GM18519 (cell line): ENCODE data around the gene HOXB2.

Experiments used
- ATAC-seq: cut with Tn5 transposase; IDR thresholded peaks from one replicate; pipeline ENCODE4 v1.9.1; 2021; ENCODE audit warnings: mild to moderate bottlenecking, moderate library complexity; ENCODE audit not compliant: unreplicated experiment, low FRiP score

Gene HOXB2

GRCh38 chr17:48555258-48556228 is 10.6 kb upstream of the HOXB2 start:
- no peak for ATAC-seq

- no peak for ATAC-seq
Observed at GRCh38 chr17:48554412-48555257, 9.7 kb upstream of the HOXB2 start.

- ATAC-seq, result no peak
Observed at GRCh38 chr17:48553826-48554225, 8.9 kb upstream of the HOXB2 start.

DNA sequence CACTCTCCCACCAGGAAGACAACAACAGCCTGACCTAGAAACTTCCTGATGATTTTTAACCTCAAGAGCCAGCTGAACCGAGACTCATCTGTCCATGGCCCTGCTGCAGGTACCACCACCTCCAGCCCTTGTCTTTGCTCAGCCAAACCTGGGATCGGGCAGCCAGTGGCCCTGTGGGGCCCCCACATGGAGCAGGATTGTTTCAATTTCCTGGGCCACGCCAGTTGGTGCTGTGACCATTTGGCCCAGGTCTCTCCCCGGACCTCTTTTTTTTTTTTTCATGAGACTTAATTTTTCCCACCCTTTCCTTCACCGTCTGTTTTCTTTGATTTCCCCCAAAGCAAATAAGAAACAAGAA is 8.3 kb upstream of the HOXB2 start:
- no peak for ATAC-seq

GRCh38 chr17:48552466-48553189 is 7.7 kb upstream of the HOXB2 start:
- ATAC-seq, result no peak

GRCh38 chr17:48551596-48552465 is 6.9 kb upstream of the HOXB2 start:
- no peak for ATAC-seq

DNA sequence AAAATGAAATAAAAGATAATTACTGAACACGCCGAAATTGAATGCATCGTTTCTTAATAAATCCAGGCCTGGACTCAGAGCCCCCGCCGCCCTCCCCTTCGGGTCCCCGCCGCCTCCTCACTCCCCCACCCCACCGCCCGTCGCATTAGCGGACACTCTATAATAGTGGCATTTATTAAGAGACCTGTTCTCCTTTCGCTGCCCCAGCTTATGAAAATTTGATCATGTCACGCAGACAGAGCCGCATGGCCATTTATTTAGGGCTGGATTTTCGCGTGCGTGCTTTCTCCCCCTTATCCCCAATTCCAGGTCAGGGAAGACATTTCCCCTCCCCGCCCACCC is 6.3 kb upstream of the HOXB2 start:
- ATAC-seq, result no peak

GRCh38 chr17:48550502-48551213 is 5.7 kb upstream of the HOXB2 start:
- ATAC-seq, result no peak

DNA sequence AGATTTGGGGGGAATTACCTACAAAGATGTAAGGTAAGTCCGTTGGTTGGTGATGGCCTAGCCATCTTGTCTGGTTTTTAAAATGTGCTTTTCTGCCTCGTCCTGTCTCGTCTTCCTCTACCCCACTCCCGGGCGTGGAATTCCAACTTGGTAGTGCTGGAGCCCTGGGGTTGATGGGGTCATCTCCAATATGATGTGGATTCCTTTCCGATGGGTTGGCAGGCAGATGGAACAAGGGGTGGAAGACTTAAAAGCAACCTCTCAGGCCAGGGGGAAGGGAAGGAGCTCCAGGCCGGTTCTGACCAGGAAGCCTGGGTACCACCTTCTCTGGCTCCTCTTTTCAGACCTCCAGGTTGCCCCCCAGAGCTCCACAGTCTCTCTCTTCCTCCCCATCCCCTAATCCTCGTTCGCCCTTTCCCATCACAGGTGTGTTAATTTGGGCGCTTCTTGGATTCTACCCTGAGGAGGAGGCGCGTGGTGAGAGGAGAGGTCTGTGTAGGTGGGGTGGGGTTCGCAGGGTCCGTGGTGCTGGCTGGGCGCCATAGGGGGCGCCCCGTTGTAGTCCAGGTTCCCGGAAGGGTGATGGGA is 5.1 kb upstream of the HOXB2 start:
- no peak for ATAC-seq

DNA sequence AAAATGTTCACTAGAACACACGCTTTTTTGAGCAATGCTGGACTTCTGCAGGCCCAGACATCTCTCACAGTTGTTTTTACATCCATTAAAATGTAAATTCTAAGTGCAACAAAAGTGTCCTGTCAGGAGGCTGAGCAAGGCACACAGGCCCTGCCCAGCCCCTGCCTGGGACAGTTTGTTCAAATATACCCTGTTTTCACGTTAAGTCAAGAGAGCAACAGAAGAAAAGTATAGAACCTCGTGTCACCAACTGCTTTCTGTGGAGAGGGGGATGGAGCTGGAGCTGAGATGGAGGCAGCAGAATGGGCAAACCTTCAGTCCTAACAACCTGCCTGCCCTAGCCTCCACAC is 4.3 kb upstream of the HOXB2 start:
- no peak for ATAC-seq

DNA sequence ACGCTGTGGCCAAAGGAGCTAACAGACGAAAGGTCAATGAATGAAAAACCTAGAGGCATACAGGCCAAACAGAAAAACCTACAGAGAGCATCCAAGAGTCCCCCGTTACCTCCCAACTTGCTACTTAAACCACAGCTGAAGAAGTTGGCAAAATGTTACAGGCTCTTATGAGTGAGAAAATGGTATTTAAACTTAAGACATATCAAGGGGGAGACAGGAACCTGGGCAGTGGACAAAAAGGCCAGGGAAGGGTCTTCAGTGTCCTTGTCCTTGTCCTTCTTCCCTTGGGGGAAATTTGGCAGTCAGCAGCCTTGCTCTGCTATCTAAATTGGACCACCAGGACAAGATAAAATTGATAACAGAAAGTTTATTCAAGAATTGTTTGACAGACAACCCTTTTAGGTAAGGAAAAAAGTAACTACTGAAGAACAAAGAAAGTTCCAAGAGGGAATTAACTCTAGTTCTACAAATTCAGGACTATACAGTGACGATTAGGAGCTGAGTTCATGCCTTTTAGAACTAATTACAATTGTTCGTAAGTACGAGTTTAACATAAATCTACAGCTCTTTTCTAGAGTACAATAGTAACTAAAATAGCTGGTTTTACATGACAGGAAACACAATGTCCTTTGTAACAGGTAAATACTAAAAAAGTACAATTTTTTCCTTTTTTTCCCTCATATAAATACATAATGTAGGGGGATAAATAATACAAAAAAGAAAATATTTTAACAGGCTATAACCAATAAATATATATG is 3.8 kb upstream of the HOXB2 start:
- no peak for ATAC-seq

DNA sequence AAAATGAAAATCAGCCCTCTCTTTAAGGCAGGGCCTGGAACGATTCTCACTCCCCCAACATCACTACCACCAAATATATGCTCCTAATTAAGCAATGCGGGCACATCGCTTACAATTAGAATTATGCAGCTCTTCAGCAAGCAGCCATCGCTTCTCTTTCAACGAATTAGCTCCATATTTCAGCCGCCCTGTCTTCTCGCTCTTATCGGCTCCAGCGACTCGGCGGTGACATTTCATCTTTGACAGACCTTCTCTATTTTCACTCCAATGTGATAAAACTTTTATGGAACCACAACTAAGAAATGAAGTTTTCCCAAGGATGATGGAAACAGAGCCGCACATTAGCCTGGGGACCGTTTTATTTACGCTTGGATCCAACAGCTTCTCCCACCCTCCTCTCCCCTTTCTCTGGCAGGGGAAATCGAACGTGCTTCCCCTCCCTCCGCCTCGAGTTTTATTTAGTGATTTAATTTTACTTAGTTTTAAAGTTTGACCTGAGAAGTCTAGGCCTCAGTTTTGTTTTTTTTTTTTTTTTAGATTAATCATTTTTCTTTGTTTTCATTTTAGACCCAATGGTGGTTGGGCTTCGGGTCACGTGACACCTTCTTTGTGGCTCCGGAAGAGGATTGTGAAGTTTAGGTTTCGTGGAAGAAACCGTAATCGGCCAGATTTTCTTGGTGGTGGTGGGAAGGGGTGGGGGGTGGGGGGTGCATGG is 3.1 kb upstream of the HOXB2 start:
- ATAC-seq, result no peak

- no peak for ATAC-seq
Observed at GRCh38 chr17:48546924-48547807, 2.3 kb upstream of the HOXB2 start.

DNA sequence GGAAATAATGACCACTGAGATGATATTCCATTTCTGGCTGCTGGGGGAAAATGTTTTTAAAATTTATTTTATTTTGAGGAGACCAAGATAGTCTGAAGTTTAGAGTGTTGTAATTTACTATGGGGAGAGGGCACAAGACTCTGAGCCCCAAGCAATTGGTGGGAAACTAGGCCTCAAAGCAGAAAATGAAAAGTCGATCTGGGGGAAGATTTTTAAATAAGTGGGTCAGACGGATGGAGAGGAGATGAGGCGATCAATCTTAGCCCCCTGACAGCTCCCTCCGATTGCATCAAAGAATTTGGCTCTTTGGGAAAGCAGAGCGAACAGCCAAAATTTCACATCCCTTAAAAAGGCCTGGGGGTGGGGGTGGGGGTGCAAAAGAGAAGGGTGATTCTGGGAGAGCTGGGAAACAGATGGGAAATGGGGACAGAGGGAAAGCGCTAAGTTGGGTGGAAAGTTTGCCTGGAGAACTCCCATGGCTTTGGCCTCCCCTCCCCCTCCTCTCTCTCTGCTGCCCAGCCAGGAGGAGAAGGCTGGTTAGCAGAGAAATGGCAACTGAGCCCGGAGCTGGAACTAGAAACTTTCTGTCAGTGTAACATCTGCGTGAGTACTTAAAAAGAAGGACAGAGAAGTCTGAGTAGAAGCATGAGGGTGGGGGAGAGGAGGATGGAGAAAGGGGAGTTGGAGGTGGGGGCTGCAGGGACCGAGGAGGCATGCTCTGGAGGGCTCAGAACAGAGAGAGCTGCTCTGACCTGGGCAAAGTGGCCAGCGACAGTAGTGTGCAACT is 1.4 kb upstream of the HOXB2 start:
- ATAC-seq, result no peak

DNA sequence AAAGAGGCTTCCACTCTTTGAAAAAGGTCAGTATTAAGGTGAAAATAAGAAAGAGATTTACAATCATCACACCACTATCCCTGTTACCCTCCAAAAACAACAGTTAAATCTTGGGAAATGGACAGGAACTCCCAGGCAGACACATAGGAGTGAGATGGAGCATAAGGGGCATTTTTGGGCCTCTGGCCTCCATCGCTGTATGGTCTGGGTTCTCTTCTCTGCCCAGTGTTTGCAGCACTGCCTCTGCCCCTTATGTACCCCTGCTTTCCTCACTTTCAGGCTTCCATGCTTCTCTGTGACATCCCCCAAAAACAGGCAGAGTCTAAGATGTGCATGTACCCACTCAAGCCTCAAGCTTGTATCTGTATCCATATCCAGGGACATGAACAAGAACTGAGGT is 630 bp upstream of the HOXB2 start:
- no peak for ATAC-seq

GRCh38 chr17:48544349-48545021 is 424 bp downstream of the HOXB2 start:
- no peak for ATAC-seq
